HG03280 (cell line): ENCODE measurements around the gene EFCAB6.

Experiments
- ATAC-seq: cut with Tn5 transposase; IDR thresholded peaks from one replicate; pipeline ENCODE4 v1.9.1; 2021; ENCODE audit warnings: mild to moderate bottlenecking, moderate library complexity; ENCODE audit not compliant: unreplicated experiment

The EFCAB6 gene

GRCh38 chr22:43819421-43819921 lies 7.4 kb upstream of the EFCAB6 start:
- ATAC-seq: no peak

DNA sequence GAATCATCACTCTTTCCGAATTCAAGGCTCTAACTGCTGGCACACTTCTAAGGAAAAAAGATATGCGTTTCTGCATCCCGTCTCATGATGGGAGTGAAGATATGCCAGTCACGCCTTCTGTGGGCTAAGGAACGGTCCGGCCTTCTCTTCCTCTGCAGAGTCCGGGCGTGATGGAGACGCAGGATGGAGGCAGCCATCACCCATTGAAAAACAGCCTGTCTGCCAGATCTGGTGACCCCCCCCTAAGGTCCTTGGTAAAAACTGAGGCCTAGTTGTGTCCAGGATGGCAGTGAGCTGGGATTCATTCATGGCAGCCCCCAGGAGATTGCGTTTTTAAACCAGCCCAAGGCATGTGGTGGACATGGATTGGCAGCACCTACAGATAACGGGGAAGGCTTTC lies 6.9 kb upstream of the EFCAB6 start:
- ATAC-seq: no peak

GRCh38 chr22:43817402-43817801 lies 5.3 kb upstream of the EFCAB6 start:
- no peak for ATAC-seq

DNA sequence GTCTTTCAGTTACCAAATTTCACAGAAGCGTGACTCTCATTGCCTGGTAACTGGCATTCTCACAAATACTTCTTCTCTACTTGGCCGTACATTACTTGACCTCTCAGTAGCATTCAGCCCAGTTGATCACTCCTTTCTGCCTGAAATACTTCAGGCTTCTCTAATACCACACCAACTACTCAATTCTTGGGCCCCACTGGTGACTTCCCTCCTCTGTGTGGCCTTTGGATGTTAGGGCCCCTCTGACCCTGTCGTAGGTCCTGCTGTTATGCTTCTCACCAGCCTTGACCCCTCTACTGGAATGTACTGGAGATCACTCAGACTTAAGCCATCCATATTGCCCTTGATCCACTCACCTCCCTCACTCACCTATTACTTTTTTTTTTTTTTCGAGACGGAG lies 2.2 kb upstream of the EFCAB6 start:
- ATAC-seq: no peak

DNA sequence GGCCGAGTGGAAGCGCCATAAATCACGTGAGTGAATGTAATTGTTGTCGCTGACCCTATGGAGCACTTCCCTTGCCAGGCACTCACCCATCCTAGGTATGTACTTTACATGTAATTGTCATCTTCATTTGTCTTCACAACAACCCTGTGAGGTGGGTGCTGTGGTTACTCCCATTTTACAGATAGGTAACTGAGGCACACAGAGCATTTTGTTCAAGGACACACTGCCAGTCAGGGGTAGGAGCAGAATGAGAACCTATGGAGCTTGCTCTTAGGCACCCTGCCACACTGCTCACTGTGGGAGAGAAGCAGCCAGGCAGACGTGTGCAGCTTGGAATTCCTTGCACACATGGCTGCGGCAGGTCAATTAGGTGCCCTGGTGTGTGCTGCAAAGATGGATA lies 785 bp upstream of the EFCAB6 start:
- ATAC-seq: no peak

DNA sequence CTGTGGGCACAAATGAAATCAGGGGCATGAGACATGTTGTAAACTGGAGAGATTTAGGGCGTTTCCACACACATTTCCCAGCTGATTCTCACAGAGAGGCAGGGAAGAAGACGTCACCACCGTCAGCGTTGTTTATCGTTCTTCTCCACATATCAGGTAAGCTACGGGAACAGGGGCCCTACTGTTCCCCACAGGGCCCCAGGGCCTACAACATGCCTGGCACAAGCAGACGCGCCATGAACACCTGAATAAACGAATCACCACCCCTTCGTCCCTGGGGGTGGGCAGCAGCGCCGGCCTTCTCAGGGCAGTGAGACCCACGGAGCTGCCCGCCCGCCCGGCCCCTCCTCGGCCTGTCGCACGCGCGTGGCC lies 342 bp downstream of the EFCAB6 start:
- peak; percentile 22 for ATAC-seq

DNA sequence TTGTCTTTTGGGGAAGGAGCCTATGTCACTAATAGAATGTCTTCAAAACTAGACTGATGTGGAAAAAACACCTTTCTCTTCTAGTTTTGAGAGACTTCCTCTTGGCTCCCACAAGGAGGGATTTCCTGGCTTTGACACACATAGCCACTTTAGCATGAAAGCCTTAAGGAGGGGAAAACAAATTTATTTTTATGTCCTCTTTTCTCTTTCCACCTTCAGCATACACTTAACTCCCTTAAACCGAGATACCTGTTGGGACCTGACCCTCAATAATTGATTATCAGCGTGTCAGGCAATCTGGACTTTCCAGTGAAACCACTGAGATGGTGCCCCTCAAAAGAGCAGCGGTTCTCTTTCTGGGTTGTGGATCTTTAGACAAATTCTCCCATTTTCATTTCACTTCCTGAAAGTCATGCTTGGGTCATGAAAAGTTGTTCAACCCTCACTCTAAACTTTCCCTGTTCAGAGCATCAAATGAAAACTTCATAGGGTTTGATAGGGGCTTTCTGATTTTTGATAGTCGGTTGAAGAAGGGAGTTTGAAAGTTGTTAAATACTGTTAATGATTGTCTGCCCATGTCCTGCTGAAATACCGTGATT lies 9.1 kb downstream of the EFCAB6 start:
- ATAC-seq: no peak

DNA sequence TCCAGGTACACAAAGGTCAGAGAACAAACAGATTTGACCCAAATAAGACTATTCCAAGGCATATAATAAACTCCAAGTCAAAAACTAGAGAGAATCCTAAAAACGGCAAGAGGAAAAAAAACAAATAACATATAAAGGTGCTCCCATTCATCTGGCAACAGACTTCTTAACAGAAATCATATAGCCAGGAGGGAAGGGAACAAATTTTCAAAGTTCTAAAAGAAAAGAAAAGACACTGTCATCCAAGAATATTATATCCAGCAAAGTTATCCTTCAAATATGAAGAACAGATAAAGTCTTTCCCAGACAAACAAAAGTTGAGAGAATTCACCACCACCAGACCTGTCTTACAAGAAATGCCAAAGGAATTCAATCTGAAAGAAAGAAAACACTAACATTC lies 11.1 kb downstream of the EFCAB6 start:
- no peak for ATAC-seq

DNA sequence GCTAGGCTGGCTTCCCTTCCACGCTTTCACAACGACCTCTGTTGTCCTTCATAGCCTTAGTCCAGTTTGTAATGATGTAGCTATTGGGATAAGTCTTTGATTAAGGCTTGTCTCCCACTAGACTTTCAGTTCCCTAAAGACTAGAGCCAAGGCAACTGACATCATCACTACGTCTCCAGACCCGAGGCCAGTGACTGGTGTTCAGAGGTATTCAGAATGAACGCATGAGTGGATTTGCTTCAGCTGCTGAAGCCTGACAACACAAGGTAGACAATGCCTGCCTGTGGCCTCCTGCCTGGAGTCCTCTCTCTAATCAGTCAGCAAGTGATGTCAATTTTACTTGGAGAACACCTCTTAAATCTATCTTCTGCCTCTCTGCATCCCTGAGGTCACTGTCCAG lies 13.6 kb downstream of the EFCAB6 start:
- no peak for ATAC-seq

DNA sequence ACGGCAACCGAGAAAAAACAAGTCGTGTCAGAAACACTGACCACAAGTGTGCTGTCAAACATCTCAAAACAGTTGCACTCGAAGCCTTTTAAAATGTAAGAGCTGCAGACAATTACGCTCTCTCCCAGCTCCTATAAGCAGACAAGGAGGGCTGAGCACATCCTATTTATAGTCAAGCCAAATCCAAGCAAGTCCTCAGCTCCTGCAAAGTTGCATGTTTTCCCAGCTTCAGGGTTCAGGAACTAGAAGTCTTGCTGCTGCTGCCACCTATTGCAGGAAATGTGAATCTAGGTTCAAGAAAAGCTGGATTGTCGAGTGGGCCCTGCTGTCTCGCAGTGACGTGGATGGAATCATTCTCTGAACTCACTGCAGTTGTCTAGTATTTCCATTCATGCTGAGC lies 15.5 kb downstream of the EFCAB6 start:
- no peak for ATAC-seq

GRCh38 chr22:43795320-43795719 lies 16.8 kb downstream of the EFCAB6 start:
- ATAC-seq: no peak

DNA sequence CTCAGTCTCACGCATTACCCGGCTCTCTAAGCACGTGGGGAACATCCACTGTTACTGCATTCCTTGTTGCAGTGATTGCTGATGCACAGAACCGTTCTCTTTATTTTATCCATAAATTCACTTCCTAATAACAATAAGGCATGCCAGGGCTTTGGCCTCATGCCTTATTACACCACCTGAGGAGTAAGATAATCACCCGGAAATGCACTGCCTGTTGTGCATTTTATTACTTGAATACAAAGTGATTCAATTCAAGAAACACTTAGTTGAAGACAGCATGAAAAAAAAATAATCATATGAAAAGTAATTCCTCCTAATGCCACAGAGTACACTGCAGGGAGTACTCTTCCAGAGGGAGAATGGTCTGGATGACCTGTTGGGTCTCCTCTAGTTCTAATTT lies 19.2 kb downstream of the EFCAB6 start:
- no peak for ATAC-seq

GRCh38 chr22:43789452-43789851 lies 22.7 kb downstream of the EFCAB6 start:
- ATAC-seq: no peak

GRCh38 chr22:43783777-43784176 lies 28.3 kb downstream of the EFCAB6 start:
- no peak for ATAC-seq

DNA sequence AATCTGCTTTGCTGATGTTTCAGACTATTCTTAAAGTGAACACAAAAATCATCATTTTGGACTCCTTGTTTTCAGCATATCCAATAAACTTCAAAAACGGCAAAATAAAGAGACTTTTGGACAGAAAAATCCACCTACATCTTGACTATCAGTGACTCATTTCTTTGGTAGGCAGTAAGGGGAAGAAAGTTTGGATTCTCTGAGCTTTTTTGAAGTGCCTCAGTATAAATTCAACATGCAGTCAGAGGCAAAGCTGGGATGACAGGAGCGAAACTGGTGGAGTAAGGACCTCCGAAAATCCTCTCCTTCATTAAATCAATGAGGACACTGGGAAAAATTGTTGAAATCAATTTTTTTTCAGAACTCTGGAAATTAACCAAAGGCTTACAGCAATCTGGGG lies 29.7 kb downstream of the EFCAB6 start:
- ATAC-seq: no peak

GRCh38 chr22:43777286-43777685 lies 34.8 kb downstream of the EFCAB6 start:
- no peak for ATAC-seq

DNA sequence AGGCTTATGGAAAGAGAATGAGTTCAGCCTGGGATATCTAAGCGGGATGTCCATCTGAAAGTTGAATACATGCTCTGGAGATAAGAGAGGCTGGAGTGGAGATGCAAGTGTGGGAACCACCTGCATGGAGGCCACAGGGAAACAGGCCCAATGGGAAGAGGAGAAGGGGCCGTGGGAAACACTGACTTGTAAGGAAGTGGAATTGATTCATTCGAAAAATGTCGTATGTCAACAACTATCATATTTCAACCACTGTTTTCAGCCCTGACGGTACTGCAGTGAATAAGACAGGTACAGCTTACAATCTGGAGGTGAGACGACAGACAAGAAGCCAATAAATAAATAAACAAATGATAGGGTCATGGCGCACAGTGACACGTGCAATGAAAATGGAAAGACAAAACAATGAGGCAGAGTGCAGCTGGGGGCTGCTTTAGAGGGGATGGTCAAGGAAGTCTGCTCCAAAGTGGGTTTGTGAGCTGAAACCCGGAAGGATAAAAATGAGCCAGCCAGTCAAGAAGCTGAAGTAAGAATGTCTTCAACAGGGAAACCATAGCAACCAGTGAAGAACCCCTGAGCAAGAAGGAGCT lies 35.9 kb downstream of the EFCAB6 start:
- no peak for ATAC-seq

DNA sequence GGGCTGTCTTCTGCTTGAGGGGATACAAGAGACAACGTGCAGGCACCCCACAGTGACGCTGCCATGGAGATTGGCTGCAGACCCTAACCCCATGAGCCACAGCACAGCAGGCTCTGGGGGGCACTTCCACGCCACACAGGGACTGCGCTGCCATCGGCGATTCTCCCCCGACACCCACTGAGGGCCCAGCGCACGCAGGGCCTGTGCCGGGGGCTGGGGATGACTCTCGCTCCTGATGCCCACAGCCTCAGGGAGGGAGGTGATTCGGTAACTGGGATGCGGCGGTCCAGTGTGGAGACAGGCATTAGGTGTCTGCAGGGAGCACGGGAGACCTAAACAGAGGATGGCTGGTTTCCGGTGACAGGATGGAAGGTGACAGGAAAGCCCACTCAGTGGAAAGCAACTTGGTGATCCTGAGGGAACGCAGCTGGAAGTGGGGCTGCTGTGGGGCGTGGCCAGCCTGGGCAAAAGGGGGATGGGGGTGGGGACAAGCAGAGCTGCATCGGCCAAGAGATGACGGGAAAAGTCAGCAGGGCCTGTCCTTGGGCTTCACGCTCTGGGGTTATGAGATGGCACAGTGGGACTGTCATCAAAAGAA lies 37.7 kb downstream of the EFCAB6 start:
- no peak for ATAC-seq

- no peak for ATAC-seq
Measured at GRCh38 chr22:43772831-43773230, 39.3 kb downstream of the EFCAB6 start.

- no peak for ATAC-seq
Measured at GRCh38 chr22:43755452-43755851, 56.7 kb downstream of the EFCAB6 start.

DNA sequence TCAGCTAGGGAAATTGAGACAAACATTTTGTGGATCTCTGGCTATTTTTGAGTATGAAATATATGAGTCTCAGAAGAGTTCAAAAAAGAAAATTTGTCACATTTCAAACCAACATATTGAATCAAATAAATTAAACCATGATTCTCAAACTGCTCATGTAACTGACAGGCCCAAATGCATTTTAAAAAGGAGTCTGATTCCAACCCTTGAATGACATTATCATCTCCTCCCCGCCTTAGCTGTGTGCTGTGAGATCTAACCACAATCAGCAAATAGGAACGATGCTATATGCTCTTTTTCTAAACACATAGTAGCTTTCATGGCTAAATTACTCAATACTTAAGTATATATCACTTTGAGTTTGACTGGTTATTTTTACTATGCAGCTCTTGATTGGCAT lies 57.1 kb downstream of the EFCAB6 start:
- no peak for ATAC-seq

GRCh38 chr22:43754176-43754575 lies 57.9 kb downstream of the EFCAB6 start:
- no peak for ATAC-seq

DNA sequence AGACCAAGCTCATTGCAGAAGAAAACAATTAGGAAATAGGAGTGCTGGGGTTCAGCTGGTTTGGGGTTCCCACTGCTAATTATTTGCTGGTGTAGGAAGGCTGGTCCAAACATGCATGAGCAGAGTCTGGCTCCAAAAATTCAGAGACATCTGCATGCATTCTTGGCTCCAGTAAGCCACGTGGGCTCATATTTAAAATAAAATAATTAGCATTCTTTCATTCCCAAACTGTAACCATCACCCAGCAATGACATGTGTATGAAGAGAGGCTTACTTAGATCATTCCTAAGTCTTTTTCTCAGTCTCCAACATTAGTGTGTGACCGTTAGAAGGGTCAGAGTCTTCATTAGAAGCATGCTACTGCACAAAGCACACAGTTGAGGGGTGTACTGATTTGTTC lies 58.4 kb downstream of the EFCAB6 start:
- no peak for ATAC-seq
